ENCODE measurements around the gene KAZN. TPM values are rescaled to one million over a fixed set of nuclear protein-coding genes. Genes with fewer than 3 reads are reported as not detected.

The KAZN gene
- total and polyA plus RNA-seq, 4 experiments from 2014 or later, result 0.08 to 0.47 TPM; not detected in 2

- peaks cover 14 to 27% of the 10 kb centered on the region in 2 donors for H3K27me3 Mint-ChIP-seq
Measured at GRCh38 chr1:14742181-14742980, 143.9 kb downstream of the KAZN start.

GRCh38 chr1:14743368-14743767 is 144.9 kb downstream of the KAZN start:
- Mint-ChIP-seq H3K4me1 (no peaks in the 10 kb centered on the region), H3K27me3 (peaks cover 14 to 24% of the 10 kb centered on the region in 2 donors), H3K9me3 (no peaks in the 10 kb centered on the region), H3K36me3 (no peaks in the 10 kb centered on the region), H3K4me3 (no peak overlapping the region), H3K27ac (no peak overlapping the region)
- intact Hi-C loops (cut with micrococcal nuclease), result no loop called here
- POLR2A ChIA-PET (ENCODE audit: partially characterized antibody), result no interaction called here
- no peaks in the 10 kb centered on the region for H3K4me1 ChIP-seq (ENCODE audit: insufficient read depth, low read length)
- no peak for DNase-seq
- H3K27ac ChIP-seq (ENCODE audit: low read depth, low read length), result no peak overlapping the region
- no peaks in the 10 kb centered on the region for H3K27me3 ChIP-seq (ENCODE audit: insufficient read depth, low read length)
- CTCF ChIA-PET (ENCODE audit: partially characterized antibody), result no interaction called here
- no peaks in the 10 kb centered on the region for H3K36me3 ChIP-seq (ENCODE audit: insufficient read depth, low read length)
- H3K9me3 ChIP-seq (ENCODE audit: control insufficient read depth in 1 of 2, low read length in 2 of 2), result no peaks in the 10 kb centered on the region
- H3K4me3 ChIP-seq (ENCODE audit: low read length in 2 of 2), result no peak overlapping the region

More at GRCh38 chr1:14742181-14742980, 143.9 kb downstream of the KAZN start:
- intact Hi-C loops (cut with micrococcal nuclease), result no loop called here
- H3K4me1 Mint-ChIP-seq, result no peaks in the 10 kb centered on the region
- no peaks in the 10 kb centered on the region for H3K9me3 Mint-ChIP-seq
- H3K36me3 Mint-ChIP-seq, result no peaks in the 10 kb centered on the region
- no peak for DNase-seq
- no peak overlapping the region for H3K27ac ChIP-seq (ENCODE audit: low read depth, low read length)
- no peaks in the 10 kb centered on the region for H3K36me3 ChIP-seq (ENCODE audit: insufficient read depth, low read length)
- no peaks in the 10 kb centered on the region for H3K9me3 ChIP-seq (ENCODE audit: control insufficient read depth in 1 of 2, low read length in 2 of 2)
- ChIA-PET CTCF (ENCODE audit: partially characterized antibody) (no interaction called here), POLR2A (ENCODE audit: partially characterized antibody) (no interaction called here)
- H3K27me3 ChIP-seq (ENCODE audit: insufficient read depth, low read length), result no peaks in the 10 kb centered on the region
- no peaks in the 10 kb centered on the region for H3K4me1 ChIP-seq (ENCODE audit: insufficient read depth, low read length)
- no peak overlapping the region for H3K4me3 ChIP-seq (ENCODE audit: low read length in 2 of 2)
- H3K27ac Mint-ChIP-seq, result no peak overlapping the region
- H3K4me3 Mint-ChIP-seq, result no peak overlapping the region

GRCh38 chr1:14745001-14745720 is 146.7 kb downstream of the KAZN start:
- CTCF ChIA-PET (ENCODE audit: partially characterized antibody), result no interaction called here
- no peak overlapping the region for H3K27ac ChIP-seq (ENCODE audit: low read depth, low read length)
- H3K9me3 ChIP-seq (ENCODE audit: control insufficient read depth in 1 of 2, low read length in 2 of 2), result no peaks in the 10 kb centered on the region
- Mint-ChIP-seq H3K36me3 (no peaks in the 10 kb centered on the region), H3K27me3 (peaks cover 12 to 25% of the 10 kb centered on the region in 2 donors), H3K4me1 (no peaks in the 10 kb centered on the region), H3K9me3 (no peaks in the 10 kb centered on the region), H3K4me3 (no peak overlapping the region), H3K27ac (no peak overlapping the region)
- POLR2A ChIA-PET (ENCODE audit: partially characterized antibody), result no interaction called here
- H3K4me1 ChIP-seq (ENCODE audit: insufficient read depth, low read length), result no peaks in the 10 kb centered on the region
- intact Hi-C loops (cut with micrococcal nuclease), result no loop called here
- no peaks in the 10 kb centered on the region for H3K36me3 ChIP-seq (ENCODE audit: insufficient read depth, low read length)
- H3K27me3 ChIP-seq (ENCODE audit: insufficient read depth, low read length), result no peaks in the 10 kb centered on the region
- DNase-seq, result no peak
- H3K4me3 ChIP-seq (ENCODE audit: low read length in 2 of 2), result no peak overlapping the region

- H3K27ac Mint-ChIP-seq, result no peak overlapping the region
- no peaks in the 10 kb centered on the region for H3K9me3 Mint-ChIP-seq
- H3K4me3 Mint-ChIP-seq, result no peak overlapping the region
- DNase-seq, result no peak
- H3K36me3 Mint-ChIP-seq, result no peaks in the 10 kb centered on the region
- intact Hi-C loops (cut with micrococcal nuclease), result no loop called here
- no peak overlapping the region for H3K4me3 ChIP-seq (ENCODE audit: low read length in 2 of 2)
- no peak overlapping the region for H3K27ac ChIP-seq (ENCODE audit: low read depth, low read length)
- no peaks in the 10 kb centered on the region for H3K9me3 ChIP-seq (ENCODE audit: control insufficient read depth in 1 of 2, low read length in 2 of 2)
- POLR2A ChIA-PET (ENCODE audit: partially characterized antibody), result no interaction called here
- no peaks in the 10 kb centered on the region for H3K4me1 Mint-ChIP-seq
- no peaks in the 10 kb centered on the region for H3K4me1 ChIP-seq (ENCODE audit: insufficient read depth, low read length)
- H3K36me3 ChIP-seq (ENCODE audit: insufficient read depth, low read length), result no peaks in the 10 kb centered on the region
- CTCF ChIA-PET (ENCODE audit: partially characterized antibody), result no interaction called here
- H3K27me3 ChIP-seq (ENCODE audit: insufficient read depth, low read length), result no peaks in the 10 kb centered on the region
- H3K27me3 Mint-ChIP-seq, result peaks cover 7 to 20% of the 10 kb centered on the region in 2 donors
Measured at GRCh38 chr1:14745789-14746188, 147.3 kb downstream of the KAZN start.

GRCh38 chr1:14746393-14746792 is 147.9 kb downstream of the KAZN start:
- intact Hi-C loops (cut with micrococcal nuclease), result no loop called here
- no peak overlapping the region for H3K27ac ChIP-seq (ENCODE audit: low read depth, low read length)

GRCh38 chr1:14748151-14748550 is 149.7 kb downstream of the KAZN start:
- Mint-ChIP-seq H3K9me3 (peaks cover 0 to 3% (median 0%) of the 10 kb centered on the region in 8 donors), H3K4me3 (no peak overlapping the region), H3K27me3 (peaks cover 1 to 5% of the 10 kb centered on the region in 2 donors), H3K36me3 (no peaks in the 10 kb centered on the region), H3K4me1 (no peaks in the 10 kb centered on the region), H3K27ac (no peak overlapping the region)
- intact Hi-C loops (cut with micrococcal nuclease), result no loop called here
- H3K4me3 ChIP-seq (ENCODE audit: low read length in 2 of 2), result no peak overlapping the region
- H3K4me1 ChIP-seq (ENCODE audit: insufficient read depth, low read length), result no peaks in the 10 kb centered on the region
- H3K27ac ChIP-seq (ENCODE audit: low read depth, low read length), result no peak overlapping the region
- no peaks in the 10 kb centered on the region for H3K9me3 ChIP-seq (ENCODE audit: control insufficient read depth in 1 of 2, low read length in 2 of 2)
- no peaks in the 10 kb centered on the region for H3K27me3 ChIP-seq (ENCODE audit: insufficient read depth, low read length)
- no peaks in the 10 kb centered on the region for H3K36me3 ChIP-seq (ENCODE audit: insufficient read depth, low read length)
- no peak for DNase-seq
- CTCF ChIA-PET (ENCODE audit: partially characterized antibody), result no interaction called here
- POLR2A ChIA-PET (ENCODE audit: partially characterized antibody), result no interaction called here

More at GRCh38 chr1:14746393-14746792, 147.9 kb downstream of the KAZN start:
- Histone ChIP-seq H3K9me3 (ENCODE audit: control insufficient read depth in 1 of 2, low read length in 2 of 2) (no peaks in the 10 kb centered on the region), H3K36me3 (ENCODE audit: insufficient read depth, low read length) (no peaks in the 10 kb centered on the region), H3K4me1 (ENCODE audit: insufficient read depth, low read length) (no peaks in the 10 kb centered on the region), H3K27me3 (ENCODE audit: insufficient read depth, low read length) (no peaks in the 10 kb centered on the region), H3K4me3 (ENCODE audit: low read length in 2 of 2) (no peak overlapping the region)
- H3K4me3 Mint-ChIP-seq, result no peak overlapping the region
- no peak for DNase-seq
- ChIA-PET POLR2A (ENCODE audit: partially characterized antibody) (no interaction called here), CTCF (ENCODE audit: partially characterized antibody) (no interaction called here)
- no peak overlapping the region for H3K27ac Mint-ChIP-seq
- H3K27me3 Mint-ChIP-seq, result peaks cover 3 to 14% of the 10 kb centered on the region in 2 donors
- no peaks in the 10 kb centered on the region for H3K36me3 Mint-ChIP-seq
- peaks cover 0 to 3% (median 0%) of the 10 kb centered on the region in 8 donors for H3K9me3 Mint-ChIP-seq
- no peaks in the 10 kb centered on the region for H3K4me1 Mint-ChIP-seq

GRCh38 chr1:14748977-14749376 is 150.5 kb downstream of the KAZN start:
- H3K4me1 Mint-ChIP-seq, result no peaks in the 10 kb centered on the region
- H3K9me3 ChIP-seq (ENCODE audit: control insufficient read depth in 1 of 2, low read length in 2 of 2), result no peaks in the 10 kb centered on the region
- H3K9me3 Mint-ChIP-seq, result peaks cover 0 to 5% (median 0%) of the 10 kb centered on the region in 8 donors
- H3K36me3 ChIP-seq (ENCODE audit: insufficient read depth, low read length), result no peaks in the 10 kb centered on the region
- no peak overlapping the region for H3K4me3 Mint-ChIP-seq
- no peak overlapping the region for H3K4me3 ChIP-seq (ENCODE audit: low read length in 2 of 2)
- DNase-seq, result no peak
- no peaks in the 10 kb centered on the region for H3K4me1 ChIP-seq (ENCODE audit: insufficient read depth, low read length)
- intact Hi-C loops (cut with micrococcal nuclease), result no loop called here
- no peak overlapping the region for H3K27ac ChIP-seq (ENCODE audit: low read depth, low read length)
- H3K27me3 Mint-ChIP-seq, result peaks cover 1 to 7% of the 10 kb centered on the region in 2 donors
- POLR2A ChIA-PET (ENCODE audit: partially characterized antibody), result no interaction called here
- CTCF ChIA-PET (ENCODE audit: partially characterized antibody), result no interaction called here
- no peak overlapping the region for H3K27ac Mint-ChIP-seq
- no peaks in the 10 kb centered on the region for H3K27me3 ChIP-seq (ENCODE audit: insufficient read depth, low read length)
- H3K36me3 Mint-ChIP-seq, result no peaks in the 10 kb centered on the region
